GM19468 (cell line): ENCODE measurements around the gene DENND1A.
"Not testable (repeated sequence)": the region's sequence is repeated elsewhere in the genome, so short reads cannot be mapped to it uniquely, and the experiment has no call there.

ENCODE experiments used
- ATAC-seq: cut with Tn5 transposase; IDR thresholded peaks from one replicate; pipeline ENCODE4 v1.9.1; 2021; ENCODE audit warnings: mild to moderate bottlenecking, moderate library complexity, moderate number of reproducible peaks; ENCODE audit not compliant: unreplicated experiment; ENCODE audit errors: extremely low read depth

Gene DENND1A

GRCh38 chr9:123411191-123411590 lies 518.7 kb downstream of the DENND1A start:
- ATAC-seq, result no peak

- no peak for ATAC-seq
These were observed 519.5 kb downstream of the DENND1A start for GRCh38 chr9:123410281-123410910.

- no peak for ATAC-seq
These were observed 521.3 kb downstream of the DENND1A start for GRCh38 chr9:123408313-123409262.

- ATAC-seq, result no peak
These were observed 522.6 kb downstream of the DENND1A start for GRCh38 chr9:123407217-123407851.

GRCh38 chr9:123406691-123407216 lies 523.2 kb downstream of the DENND1A start:
- no peak for ATAC-seq

- no peak for ATAC-seq
These were observed 523.9 kb downstream of the DENND1A start for GRCh38 chr9:123406016-123406415.

GRCh38 chr9:123402981-123403509 lies 526.9 kb downstream of the DENND1A start:
- no peak for ATAC-seq

GRCh38 chr9:123401879-123402513 lies 527.9 kb downstream of the DENND1A start:
- ATAC-seq, result no peak

- no peak for ATAC-seq
These were observed 528.9 kb downstream of the DENND1A start for GRCh38 chr9:123400926-123401503.

GRCh38 chr9:123399803-123400378 lies 530.0 kb downstream of the DENND1A start:
- ATAC-seq, result no peak

GRCh38 chr9:123398938-123399337 lies 531.0 kb downstream of the DENND1A start:
- ATAC-seq, result not testable (repeated sequence)

GRCh38 chr9:123397975-123398374 lies 532.0 kb downstream of the DENND1A start:
- ATAC-seq, result no peak

- ATAC-seq, result no peak
These were observed 534.0 kb downstream of the DENND1A start for GRCh38 chr9:123395689-123396511.

GRCh38 chr9:123395276-123395688 lies 534.6 kb downstream of the DENND1A start:
- no peak for ATAC-seq

- ATAC-seq, result no peak
These were observed 535.4 kb downstream of the DENND1A start for GRCh38 chr9:123394291-123395235.

GRCh38 chr9:123392802-123393201 lies 537.1 kb downstream of the DENND1A start:
- no peak for ATAC-seq

GRCh38 chr9:123391946-123392345 lies 538.0 kb downstream of the DENND1A start:
- no peak for ATAC-seq
